Measurements from ENCODE around the gene ZNF358.

The ZNF358 gene

DNA sequence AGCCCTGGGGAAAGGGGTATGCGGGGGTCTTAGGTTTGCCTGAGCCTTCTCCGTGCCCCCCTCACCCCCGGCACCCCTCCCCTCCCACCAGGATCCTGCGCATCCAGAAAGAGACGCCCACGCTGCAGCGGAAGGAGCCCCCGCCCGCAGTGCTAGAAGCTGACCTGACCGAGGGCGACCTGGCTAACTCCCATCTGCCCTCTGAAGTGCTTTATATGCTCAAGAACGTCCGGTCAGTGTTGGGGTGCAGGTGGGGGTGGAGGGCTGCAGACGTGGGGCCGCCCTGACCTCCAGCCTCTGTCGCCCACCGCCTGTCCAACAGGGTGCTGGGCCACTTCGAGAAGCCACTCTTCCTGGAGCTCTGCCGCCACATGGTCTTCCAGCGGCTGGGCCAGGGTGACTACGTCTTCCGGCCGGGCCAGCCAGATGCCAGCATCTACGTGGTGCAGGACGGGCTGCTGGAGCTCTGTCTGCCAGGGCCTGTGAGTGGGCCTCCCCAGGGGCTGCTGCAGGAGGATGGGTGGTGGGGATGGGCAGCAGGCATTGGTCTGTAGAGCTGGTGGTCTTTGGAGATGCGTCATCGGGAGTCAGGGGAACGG is 24.0 kb downstream of the ZNF358 start:
- no peak for DNase-seq

DNA sequence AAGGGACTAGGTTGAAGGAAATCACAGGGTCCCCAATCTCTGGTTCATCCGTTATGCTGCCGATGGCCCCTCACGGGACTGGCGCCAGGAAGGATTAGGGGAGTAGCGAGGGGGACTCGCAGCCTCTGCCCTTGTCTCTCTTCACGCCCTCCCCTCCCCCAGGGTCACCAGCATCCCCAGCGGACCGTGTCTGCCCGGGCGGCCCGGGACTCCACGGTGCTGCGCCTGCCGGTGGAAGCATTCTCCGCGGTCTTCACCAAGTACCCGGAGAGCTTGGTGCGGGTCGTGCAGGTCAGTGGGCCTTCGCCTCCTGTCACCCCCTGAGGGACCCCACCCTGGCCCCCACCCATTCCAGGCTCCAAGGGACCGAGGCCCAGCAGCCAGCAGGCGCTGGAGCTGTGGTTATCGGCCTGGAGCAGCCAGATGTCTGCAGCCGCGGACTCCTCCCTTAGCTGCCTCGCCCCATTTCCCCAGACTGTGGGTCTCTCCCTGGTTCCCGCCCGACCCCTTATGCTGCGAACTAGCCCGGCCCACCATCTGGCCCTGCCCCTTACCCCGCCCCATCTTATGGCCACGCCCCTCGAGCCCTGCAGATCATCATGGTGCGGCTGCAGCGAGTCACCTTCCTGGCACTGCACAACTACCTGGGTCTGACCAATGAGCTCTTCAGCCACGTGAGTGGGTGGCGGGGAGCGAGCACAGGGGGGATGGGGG is 25.0 kb downstream of the ZNF358 start:
- no peak for DNase-seq

DNA sequence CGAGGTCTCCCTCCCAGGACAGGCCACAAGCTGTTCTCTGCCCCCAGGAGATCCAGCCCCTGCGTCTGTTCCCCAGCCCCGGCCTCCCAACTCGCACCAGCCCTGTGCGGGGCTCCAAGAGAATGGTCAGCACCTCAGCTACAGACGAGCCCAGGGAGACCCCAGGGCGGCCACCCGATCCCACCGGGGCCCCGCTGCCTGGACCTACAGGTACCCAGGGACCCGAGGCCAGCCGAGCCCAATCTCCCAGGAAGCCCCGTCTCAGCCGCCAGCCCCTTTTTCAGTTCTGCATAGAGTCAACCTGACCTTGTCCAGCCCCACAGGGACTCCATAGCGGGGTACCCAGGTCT is 25.5 kb downstream of the ZNF358 start:
- DNase-seq: no peak

DNA sequence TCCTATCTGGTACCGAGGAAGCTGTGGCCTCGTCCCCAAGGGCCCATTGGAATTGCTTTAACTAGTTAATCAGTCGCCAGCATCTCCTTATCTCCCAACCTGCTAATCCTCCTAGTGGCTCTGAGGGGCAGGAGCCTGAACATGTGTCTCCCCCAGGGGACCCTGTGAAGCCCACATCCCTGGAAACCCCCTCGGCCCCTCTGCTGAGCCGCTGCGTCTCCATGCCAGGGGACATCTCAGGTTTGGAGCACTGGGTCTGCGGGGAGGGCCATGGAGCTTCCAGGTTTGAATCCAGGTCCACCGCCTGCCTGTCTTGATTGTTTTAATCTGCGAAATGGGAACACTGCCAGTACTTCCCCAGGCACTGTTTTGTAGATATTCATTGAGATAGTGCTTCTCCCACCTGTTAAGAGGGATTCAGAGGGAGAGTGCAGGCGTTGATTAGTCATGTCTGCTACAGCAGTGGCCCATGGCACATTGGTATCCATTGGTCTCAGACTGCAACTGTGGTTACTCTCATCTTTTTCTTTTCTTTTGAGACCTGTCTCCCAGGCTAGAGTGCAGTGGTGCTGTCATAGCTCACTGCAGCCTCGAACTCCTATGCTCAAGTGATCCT is 26.0 kb downstream of the ZNF358 start:
- DNase-seq: no peak

DNA sequence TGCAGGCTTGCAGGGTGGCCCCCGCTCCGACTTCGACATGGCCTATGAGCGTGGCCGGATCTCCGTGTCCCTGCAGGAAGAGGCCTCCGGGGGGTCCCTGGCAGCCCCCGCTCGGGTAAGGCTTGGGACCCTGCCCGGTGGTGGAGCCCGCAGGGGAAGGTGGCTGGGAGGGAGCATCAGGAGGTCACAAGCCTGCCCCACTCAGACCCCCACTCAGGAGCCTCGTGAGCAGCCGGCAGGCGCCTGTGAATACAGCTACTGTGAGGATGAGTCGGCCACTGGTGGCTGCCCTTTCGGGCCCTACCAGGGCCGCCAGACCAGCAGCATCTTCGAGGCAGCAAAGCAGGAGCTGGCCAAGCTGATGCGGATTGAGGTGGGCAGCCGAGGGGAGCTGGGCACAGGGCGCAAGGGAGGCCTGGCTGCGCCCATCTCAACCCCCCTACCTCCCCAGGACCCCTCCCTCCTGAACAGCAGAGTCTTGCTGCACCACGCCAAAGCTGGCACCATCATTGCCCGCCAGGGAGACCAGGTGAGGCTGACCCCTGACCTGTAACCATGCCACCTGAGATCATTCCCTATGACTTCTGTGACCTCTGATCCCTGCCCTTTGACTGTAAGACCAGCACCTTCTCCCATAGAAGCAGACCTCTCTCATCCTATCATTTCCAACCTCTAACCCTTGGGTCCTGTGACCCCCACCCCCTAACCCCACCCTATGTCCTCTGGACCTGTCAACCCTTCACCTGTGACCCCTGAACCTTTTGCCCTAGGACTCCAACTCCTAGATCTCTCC is 26.8 kb downstream of the ZNF358 start:
- DNase-seq: no peak

DNA sequence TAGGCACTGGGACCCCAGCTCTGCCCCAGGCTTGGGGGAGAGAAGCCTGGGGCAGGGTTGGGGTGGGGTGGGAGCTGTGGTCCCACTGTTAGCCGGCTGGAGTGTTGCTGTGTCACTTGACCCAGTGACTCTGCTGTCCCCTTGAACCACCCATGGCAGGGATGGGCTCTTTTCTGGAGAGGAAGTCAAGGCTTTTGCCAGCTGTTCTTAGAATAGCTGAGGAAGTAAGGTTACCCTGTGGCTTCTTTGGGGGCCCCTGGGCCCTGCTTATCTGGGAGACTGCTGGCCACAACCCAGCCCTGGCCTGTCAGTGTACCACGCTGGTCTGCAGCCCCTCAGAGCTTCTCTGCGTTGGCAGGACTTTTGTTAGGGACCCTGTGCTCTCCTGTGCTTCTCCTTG is 28.7 kb downstream of the ZNF358 start:
- no peak for DNase-seq

DNA sequence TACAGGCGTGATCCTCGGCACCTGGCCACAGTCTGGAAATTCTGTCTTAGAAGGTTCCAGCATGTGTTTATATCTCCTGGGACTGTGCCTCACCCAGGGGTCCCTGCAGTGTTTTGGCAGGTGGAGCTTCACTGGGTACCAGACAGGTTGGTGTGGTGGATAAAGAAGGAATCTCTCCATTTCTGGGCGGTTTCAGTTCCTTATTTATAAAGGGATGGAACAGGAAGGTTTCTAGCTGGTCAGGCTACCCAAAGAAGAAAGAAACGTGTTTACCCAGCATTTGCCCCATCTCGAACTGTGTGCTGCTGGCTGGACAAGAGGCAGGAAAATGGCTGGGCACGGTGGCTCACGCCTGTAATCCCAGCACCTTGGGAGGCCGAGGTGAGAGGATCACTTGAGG is 29.4 kb downstream of the ZNF358 start:
- no peak for DNase-seq

DNA sequence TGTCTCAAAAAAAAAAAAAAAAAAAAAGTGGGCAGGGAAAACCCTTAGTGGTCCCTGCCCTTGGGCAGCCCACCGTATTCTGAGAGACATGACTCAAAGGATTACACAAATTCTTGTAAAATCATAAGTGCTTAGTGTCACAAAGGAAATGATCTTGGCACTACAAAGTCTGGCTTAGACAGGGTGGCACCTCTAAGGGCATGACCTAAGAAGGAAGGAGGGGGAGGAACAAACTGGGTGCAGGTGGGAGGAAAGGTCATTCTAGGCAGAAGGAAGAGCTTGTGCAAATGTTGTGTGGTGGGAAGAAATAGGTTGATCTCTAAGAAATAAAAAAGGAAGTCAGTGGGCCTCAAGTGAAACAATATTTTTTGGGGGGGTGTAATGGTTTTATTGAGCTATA is 30.0 kb downstream of the ZNF358 start:
- no peak for DNase-seq

DNA sequence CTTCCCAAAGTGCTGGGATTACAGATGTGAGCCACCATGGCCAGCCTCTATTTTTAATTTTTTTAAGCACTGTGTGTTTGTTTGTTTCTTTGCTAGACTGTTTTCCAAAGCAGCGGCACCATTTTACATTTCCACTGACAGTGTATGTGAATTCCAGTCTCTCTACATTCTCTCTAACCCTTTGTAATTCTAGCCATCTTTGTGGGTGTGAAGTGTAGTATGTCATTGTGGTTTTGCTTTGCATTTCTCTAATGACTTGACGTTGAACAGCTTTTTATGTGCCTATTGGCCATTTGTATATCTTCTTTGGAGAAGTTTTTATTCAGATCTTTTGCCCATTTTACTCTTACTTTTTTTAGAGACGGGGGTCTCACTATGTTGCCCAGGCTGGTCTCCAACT is 31.3 kb downstream of the ZNF358 start:
- DNase-seq: no peak

DNA sequence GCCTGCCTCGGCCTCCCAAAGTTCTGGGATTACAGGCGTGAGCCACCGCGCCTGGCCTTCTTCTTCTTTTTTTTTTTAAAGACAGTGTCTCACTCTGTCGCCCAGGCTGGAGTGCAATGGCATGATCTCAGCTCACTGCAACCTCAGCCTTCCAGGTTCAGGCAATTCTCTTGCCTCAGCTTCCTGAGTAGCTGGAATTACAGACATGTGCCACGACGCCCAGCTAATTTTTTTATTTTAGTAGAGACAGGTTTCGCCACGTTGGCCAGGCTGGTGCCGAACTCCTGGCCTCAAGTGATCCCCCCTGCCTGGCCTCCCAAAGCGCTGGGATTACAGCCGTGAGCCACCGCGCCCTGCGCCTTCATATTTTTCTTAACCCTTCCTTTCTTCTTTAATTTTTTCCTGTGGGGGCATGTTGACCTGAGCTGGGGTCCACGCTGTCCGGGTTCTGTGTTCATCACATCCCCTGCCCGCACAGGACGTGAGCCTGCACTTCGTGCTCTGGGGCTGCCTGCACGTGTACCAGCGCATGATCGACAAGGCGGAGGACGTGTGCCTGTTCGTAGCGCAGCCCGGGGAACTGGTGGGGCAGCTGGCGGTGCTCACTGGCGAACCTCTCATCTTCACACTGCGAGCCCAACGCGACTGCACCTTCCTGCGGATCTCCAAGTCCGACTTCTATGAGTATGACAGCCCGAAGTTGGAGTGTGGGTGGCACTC is 33.7 kb downstream of the ZNF358 start:
- DNase-seq: no peak

DNA sequence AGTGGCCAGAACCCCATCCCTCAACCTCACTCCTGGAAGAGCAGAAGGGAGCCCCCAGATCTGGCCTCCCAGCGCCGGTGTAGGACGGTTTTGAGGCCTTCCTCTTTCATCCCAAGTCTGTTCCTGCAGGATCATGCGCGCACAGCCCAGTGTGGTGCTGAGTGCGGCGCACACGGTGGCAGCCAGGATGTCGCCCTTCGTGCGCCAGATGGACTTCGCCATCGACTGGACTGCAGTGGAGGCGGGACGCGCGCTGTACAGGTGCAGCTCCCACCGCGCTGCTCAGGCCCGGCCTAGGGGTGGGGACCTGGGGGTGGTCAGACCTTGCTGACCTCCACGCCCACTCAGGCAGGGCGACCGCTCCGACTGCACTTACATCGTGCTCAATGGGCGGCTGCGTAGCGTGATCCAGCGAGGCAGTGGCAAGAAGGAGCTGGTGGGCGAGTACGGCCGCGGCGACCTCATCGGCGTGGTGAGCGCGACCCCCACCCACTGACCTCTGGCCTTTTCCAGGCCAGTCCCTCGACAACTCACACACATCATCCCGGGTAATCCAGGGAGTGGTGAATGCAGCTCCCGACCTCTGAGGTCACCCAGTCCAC is 34.4 kb downstream of the ZNF358 start:
- DNase-seq: no peak

DNA sequence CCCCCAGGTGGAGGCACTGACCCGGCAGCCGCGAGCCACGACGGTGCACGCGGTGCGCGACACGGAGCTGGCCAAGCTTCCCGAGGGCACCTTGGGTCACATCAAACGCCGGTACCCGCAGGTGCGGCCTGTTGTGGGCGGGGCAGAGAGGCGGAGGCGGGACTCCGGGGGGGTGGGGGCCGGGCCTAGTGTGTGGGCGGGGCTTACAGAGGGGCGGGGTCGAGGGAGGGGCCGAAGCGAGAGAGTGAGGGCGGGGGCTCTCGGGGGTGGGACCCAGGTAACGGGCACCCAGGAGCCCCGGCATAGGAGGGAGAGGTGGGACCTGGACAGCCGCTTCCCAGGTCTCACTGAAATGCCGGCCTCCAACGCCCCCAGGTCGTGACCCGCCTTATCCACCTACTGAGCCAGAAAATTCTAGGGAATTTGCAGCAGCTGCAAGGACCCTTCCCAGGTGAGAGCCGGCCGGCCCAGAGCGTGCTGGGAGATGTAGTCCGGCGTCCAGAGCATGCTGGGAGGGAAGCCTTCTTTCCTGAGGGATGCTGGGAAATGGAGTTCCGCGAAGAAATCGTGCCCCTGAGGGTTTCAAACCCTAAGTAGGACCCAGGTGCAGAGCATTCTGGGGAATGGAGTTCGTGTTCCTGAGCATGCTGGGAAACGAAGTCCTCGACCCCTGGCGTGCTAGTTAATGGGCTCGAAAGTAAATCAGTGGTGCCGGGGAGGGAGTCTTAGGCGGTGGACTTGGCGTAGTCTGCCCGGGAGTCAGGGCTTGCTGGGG is 35.3 kb downstream of the ZNF358 start:
- DNase-seq: no peak

DNA sequence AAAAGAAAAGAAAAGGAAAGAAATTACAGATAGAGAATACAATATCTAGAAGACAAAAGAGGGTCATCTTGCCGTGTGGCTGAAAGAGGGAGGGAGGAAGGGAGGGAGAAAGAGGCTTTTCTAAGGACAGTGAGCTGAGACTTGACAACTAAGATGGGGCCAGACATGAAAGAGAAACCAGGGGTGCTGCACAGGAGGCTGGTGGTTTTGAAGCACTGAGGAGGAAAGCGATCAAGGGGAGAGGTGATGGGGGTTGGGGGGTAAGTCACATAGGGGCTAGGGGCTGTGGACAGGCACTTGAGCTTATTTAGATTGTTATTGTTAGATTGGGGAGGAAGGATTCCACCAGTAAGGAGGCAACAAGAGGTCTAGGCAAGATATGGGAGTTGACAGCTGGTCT is 36.9 kb downstream of the ZNF358 start:
- DNase-seq: no peak

DNA sequence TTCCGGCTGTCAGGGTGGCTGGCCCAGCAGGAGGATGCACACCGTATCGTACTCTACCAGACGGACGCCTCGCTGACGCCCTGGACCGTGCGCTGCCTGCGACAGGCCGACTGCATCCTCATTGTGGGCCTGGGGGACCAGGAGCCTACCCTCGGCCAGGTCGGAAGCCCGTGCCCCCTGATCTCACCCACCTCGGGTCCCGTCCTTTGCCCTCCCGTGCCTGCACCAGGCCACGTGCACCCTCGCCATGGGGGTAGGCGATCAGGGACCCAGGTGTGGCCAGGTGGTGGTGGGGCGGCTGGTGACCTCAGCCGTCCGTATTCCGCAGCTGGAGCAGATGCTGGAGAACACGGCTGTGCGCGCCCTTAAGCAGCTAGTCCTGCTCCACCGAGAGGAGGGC is 38.7 kb downstream of the ZNF358 start:
- no peak for DNase-seq

DNA sequence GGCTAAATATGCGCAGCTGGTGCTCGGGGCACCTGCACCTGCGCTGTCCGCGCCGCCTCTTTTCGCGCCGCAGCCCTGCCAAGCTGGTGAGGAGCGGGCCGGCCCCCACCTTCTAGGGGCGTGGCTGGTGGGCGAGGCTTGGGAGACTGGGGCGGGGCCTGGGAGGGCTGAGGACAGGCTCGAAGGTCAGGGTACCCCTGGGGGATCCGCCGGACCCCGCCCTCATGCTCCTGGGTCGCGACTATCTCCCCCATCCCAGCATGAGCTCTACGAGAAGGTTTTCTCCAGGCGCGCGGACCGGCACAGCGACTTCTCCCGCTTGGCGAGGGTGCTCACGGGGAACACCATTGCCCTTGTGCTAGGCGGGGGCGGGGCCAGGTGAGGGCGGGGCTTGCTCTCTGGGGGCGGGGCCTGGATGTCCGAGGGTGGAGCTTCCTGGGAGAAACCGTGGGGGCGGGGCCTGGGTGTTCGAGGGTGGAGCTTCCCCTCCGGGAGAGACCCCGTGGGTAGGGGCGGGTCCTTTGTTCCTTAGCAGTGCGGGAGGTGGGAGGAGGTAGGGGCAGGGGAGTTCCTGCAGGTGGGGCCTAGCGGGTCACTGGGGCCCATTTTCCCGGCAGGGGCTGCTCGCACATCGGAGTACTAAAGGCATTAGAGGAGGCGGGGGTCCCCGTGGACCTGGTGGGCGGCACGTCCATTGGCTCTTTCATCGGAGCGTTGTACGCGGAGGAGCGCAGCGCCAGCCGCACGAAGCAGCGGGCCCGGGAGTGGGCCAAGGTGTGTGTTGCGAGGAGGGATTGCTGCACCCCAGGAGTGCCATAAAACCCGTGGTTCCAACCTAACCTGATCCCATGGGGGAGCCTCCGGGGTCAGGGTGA is 39.3 kb downstream of the ZNF358 start:
- DNase-seq: no peak

DNA sequence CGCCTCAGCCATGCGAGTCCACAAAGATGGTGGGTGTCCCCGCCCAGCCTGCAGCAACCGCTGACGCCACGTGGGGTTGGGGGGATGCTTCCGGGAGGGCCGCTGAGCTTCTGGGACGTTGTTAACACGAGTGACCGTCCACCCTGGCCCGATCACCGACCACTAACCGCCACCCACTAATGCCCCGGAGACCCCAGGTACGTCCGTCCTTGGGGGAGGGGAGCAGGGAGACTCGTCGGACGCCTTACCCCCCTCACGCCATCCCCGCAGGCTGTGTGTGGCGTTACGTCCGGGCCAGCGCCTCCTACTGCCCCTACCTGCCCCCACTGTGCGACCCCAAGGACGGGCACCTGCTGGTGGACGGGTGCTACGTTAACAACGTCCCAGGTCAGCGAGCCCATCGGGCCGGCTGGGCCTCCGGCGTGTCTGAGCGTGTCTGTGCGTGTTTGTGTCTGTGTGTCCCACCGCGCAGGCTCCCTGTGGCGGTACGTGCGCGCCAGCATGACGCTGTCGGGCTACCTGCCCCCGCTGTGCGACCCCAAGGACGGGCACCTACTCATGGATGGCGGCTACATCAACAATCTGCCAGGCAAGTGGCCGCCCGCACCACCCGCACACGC is 40.9 kb downstream of the ZNF358 start:
- no peak for DNase-seq

DNA sequence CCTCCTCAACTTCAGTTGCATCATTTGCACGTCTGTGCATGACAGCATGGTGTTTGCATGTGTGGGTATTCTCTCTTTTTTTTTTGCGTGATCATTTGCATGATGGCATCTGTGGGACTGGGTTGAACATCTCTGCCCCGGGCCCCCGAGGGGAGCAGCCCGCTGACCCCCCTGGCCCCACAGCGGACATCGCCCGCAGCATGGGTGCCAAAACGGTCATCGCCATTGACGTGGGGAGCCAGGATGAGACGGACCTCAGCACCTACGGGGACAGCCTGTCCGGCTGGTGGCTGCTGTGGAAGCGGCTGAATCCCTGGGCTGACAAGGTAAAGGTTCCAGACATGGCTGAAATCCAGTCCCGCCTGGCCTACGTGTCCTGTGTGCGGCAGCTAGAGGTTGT is 42.8 kb downstream of the ZNF358 start:
- no peak for DNase-seq

DNA sequence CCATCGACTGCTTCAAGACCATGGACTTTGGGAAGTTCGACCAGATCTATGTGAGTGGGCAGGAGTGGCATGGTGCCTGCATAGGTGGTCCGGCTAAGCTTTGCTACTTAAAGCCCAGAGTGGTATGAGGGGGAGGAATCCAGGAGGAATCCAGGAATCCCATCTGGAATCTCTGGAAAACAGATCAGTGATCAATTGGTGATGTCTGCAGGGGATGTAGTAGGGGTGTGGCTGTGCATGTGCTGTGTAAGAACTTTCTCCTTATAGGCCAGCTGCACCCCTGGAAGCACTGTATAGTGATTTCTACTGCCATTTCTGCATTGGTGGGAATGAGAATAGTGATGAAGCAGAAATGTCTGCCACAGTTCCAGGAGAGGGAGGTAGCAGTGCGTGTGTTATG is 43.2 kb downstream of the ZNF358 start:
- no peak for DNase-seq

DNA sequence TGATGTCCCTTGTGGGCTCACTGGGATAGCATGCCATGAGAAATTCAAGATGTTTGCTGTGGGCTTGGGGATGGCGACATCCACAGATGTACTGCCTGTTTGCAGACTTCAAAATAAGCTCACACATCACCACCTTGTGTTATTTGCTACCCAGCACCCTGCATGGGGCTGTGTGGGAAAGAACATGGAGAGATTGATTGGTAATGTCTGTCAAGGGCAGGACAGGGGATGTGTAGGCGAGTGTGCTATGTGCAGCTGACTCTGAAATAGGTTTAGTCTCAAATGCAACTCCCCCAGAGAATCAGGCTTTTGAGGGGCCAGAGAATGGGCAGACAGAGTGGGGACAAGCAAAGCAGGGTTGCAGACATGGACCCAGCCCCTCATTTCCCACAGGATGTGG is 44.4 kb downstream of the ZNF358 start:
- DNase-seq: no peak

DNA sequence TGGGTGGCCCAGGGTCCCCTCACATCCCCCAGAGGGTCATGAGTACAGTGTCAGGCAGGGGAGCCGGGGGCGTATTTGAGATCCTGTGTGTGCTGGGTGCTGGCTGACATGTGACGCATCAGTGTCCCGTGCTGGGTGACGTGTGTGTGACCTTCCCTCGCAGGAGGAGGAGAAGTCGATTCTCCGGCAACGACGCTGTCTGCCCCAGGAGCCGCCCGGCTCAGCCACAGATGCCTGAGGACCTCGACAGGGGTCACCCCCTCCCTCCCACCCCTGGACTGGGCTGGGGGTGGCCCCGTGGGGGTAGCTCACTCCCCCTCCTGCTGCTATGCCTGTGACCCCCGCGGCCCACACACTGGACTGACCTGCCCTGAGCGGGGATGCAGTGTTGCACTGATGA is 45.4 kb downstream of the ZNF358 start:
- DNase-seq: no peak
